ENCODE data around the gene HNMT.
A peak's percentile ranks its signal among the peaks of the same experiment; 100 is the strongest.
"Not testable (repeated sequence)": the region's sequence is repeated elsewhere in the genome, so short reads cannot be mapped to it uniquely, and the experiment has no call there.

HNMT gene

GRCh38 chr2:137947032-137947727 is 17.1 kb upstream of the HNMT start:
- DNase-seq, result no peak

- DNase-seq, result peak; percentile 72
Observed at GRCh38 chr2:137947728-137948336, 16.4 kb upstream of the HNMT start.

GRCh38 chr2:137948894-137949293 is 15.4 kb upstream of the HNMT start:
- no peak for DNase-seq

- DNase-seq, result no peak
Observed at GRCh38 chr2:137950238-137950637, 14.0 kb upstream of the HNMT start.

DNA sequence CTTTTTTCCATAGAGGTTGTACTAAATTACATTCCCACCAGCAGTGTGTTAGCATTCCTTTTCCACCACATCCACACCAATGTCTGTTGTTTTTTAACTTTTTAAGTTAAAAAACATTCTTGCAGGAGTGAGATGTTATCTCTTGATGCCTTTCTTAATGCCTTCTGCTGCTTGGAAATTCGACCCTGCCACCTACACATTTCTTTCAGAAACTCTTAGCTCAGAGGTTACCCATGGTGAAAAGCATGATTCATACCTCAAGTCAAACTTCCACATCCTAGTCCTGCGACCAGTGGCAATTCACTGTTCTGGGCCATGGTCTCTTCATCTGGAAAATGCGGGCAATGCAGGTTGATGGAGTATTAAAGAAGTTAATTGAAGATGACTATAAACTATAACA is 12.7 kb upstream of the HNMT start:
- DNase-seq, result no peak

GRCh38 chr2:137952586-137953129 is 11.6 kb upstream of the HNMT start:
- peak; percentile 7 for DNase-seq

DNA sequence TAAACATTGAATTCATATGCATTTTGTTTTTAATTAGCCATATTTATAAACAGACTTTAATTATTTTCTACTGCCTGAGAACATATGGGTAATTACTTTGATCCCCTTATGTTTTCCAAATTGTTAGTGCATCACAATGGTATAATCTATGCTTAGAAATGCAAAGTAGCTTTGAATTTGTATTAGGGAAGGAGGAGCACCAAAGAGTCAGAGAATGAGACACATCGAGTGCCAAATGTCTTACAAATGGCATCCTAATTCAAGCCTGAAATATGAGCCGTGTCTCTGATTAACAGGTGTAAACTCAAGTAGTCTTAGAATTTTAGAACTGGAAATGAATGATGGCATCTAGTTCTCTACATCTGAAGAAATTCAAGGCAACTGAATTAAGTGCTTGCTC is 8.7 kb upstream of the HNMT start:
- DNase-seq, result no peak

- no peak for DNase-seq
Observed at GRCh38 chr2:137957033-137957432, 7.2 kb upstream of the HNMT start.

GRCh38 chr2:137959166-137959565 is 5.1 kb upstream of the HNMT start:
- DNase-seq, result no peak

DNA sequence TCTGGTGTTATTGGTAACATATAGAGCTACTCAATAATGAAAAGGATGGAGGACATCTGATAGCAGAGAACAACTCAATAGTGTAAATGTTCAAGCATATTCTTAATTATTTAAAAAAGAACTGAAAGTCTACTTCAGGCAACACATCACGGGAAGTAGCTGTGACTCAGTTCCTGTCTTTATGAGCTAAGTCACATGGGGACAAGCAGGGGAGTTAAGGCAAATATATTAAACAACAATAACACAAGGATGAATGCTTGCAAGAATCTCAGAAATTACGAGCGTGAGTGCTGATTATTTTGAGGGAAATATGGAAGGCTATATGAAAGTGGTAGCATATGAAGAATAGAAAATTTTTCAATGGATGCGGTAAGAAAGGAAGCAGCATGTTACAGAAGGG is 4.0 kb upstream of the HNMT start:
- no peak for DNase-seq

DNA sequence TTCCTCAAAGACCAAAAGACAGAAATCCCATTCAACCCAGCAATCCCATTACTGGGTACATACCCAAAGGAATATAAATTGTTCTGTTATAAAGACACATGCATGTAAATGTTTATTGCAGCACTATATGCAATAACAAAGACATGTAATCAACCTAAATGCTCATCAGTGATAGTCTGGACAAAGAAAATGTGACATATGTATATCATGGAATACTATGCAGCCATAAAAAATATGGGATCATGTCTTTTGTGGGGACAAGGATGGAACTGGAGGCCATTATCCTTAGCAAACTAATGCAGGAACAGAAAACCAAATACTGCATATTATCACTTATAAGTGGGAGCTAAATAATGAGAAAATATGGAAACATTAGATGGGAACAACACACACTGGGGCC is 2.7 kb upstream of the HNMT start:
- no peak for DNase-seq

DNA sequence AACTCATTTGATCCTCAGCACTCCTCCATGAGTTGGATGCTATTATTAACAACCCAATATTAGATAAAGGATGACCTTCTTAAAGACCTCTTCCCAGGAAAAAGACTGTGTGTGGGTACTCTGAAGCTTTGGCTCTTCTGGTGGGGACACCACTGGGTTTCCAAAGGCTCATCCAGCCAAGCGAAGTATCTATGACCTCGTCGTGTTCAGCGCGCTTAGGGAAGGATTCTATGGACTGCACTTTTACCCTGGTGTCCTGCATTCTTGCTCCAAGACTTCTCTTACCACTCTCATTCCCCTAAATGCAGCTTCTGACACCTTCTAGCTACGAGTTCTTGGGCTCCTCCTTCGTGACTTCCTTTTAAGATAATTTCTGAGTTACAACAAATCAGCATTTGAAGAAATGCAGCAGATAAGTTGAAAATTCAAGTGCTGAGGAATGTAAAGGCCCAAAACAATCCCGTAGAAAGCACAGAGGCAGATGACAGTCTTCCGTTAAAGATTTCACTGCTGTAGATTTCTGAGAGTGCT is 673 bp upstream of the HNMT start:
- DNase-seq, result no peak

- no peak for DNase-seq
Observed at GRCh38 chr2:137964859-137965459, 686 bp downstream of the HNMT start.

- DNase-seq, result no peak
Observed at GRCh38 chr2:137966043-137966442, 1.8 kb downstream of the HNMT start.

GRCh38 chr2:137967042-137967441 is 2.8 kb downstream of the HNMT start:
- no peak for DNase-seq

- DNase-seq, result no peak
Observed at GRCh38 chr2:137968477-137969417, 4.5 kb downstream of the HNMT start.

DNA sequence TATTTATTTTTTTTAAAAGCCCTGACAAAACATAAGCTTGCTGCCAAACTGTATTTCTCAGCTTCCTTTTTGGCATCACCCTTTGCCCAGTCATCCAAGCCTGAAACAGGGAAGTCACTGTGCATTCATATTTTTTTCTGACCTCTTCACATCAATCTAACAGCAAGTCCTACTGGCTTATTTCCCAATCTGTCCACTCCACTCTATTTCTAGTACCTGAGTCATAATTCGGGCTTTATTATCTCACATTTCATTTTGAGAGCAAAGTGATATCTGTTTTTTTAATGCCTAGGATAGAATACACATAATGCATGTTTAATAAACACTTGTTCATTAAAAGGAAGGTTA is 5.1 kb downstream of the HNMT start:
- DNase-seq, result peak; percentile 16

DNA sequence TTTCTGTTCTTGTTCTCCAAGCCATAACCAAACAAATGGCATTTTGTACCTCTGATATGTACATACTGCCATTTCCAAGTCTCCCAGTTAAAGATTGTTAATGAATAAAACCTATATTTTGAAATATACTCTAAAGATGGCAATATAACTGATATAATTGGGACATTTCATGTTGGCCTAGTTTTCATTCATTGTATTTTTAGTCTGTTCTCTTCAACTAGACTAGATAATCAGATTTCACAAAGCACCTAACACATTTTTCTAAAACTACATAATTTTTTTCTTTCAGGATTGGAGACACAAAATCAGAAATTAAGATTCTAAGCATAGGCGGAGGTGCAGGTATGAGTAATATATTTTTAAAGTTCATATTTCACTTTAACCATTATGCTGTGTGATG is 5.6 kb downstream of the HNMT start:
- DNase-seq, result no peak

DNA sequence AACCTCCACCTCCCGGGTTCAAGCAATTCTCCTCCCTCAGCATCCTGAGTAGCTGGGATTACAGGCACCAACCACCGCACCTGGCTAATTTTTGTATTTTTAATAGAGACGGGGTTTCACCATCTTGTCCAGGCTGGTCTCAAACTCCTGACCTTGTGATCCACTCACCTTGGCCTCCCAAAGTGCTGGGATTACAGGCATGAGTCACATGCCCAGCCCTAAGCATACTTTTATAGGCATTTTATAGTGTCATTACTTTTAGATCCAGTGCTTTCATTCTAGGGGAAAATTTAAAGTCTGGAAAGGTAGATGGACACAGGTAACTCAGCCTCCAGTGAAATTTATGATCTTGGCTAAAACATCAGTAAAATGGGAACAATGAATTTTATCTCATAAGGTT is 7.0 kb downstream of the HNMT start:
- not testable (repeated sequence) for DNase-seq

DNA sequence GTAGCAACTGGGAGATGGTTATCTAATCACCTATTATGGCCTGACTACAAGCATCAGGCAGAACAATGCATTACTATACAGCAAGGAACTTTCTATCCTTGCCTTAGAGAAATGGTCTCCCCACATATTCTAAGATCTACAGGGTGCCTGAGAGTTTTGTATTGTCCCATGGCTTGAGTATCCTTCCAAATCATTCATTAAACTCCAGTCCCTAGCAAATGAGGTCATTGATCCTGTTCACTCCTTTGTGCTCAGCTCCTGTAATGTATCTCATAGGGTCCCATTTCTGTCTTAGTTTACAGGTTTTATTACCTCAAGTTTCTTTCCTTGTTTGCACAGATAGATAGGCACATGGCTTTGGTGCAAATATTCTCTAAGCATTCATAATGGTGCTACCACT is 9.0 kb downstream of the HNMT start:
- no peak for DNase-seq

DNA sequence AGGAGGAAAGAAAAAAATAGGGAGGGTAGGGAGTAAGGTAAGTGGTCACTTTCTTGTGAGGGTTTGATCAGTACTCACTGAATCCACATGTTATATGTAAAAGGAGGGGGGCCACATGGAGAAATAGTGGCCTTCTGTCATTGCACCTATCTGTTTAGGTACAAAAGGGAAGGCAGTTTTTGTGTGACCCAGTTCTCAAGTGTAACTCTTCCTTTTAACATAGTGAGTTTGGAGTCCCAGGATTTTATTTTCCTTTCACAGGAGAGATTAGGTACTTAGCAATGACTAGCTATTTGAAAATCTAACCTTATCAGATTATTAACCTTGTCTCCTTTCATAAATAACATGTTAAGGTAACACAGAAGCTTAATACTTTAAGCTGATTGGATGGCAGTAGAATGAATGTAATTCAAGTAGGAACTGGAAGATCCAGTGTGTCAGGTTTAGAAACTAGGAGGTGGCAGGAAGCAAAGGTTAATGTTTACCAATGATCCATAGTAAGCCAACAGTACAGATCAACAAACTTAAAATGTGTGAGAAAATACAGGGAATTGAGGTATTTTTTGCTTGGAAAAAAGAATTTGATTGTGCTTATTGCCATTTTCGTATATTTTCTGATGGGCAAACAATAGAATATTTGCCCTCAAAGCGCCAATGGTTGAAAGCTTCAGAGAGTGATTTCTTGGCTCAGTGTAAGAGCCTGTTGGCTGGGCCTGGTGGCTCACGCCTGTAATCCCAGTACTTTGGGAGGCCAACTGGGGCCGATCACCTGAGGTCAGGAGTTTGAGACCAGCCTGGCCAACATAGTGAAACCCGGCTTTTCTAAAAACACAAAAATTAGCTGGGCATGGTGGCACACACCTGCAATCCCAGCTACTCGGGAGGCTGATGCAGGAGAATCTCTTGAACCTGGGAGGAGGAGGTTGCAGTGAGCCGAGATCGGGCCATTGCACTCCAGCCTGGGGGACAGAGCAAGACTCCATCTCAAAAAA is 11.3 kb downstream of the HNMT start:
- no peak for DNase-seq

- DNase-seq, result no peak
Observed at GRCh38 chr2:137976274-137976673, 12.0 kb downstream of the HNMT start.

Data from NCI-H69 (cell line).